GM19035 (cell line): ENCODE results near the gene SMC4.

Experiments
- ATAC-seq: cut with Tn5 transposase; IDR thresholded peaks from one replicate; pipeline ENCODE4 v1.9.1; 2021; ENCODE audit not compliant: unreplicated experiment

The SMC4 gene

DNA sequence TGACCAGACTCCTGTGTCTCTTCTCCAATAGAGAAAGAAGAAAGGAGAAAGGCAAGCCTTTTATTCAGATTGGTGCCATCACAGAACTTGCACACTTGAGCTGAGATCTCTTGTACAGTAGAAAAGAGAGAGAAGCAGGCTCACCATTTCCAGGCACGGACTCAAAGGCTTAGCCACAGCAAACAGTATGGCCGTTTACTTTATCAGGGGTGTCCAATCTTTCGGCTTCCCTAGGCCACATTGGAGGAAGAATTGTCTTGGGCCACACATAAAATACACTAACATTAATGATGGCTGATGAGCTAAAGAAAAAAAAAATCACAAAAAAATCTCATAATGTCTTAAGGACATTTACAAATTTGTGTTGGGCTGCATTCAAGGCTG, 5.4 kb upstream of the SMC4 start:
- ATAC-seq: no peak

DNA sequence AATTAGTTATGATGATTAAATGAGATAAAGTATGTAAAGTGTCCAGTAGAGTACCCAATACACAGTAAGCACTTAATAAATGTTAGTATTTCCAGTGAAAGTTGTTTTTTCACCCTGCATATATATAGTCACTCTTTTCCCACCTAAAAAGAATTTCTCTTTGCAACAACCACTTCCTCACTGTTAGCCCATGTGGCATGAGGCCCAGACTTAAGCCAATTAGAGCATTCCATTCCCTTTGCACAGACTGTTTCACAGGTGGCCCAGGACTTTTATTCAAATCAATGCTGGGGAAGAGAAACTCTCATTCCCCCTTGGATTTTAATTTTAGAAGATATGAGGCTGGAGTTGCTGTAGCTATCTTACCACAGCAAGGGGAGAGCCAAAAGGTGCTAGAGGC, 4.2 kb upstream of the SMC4 start:
- no peak for ATAC-seq

GRCh38 chr3:160398820-160399124, 678 bp upstream of the SMC4 start:
- peak; percentile 5 for ATAC-seq

DNA sequence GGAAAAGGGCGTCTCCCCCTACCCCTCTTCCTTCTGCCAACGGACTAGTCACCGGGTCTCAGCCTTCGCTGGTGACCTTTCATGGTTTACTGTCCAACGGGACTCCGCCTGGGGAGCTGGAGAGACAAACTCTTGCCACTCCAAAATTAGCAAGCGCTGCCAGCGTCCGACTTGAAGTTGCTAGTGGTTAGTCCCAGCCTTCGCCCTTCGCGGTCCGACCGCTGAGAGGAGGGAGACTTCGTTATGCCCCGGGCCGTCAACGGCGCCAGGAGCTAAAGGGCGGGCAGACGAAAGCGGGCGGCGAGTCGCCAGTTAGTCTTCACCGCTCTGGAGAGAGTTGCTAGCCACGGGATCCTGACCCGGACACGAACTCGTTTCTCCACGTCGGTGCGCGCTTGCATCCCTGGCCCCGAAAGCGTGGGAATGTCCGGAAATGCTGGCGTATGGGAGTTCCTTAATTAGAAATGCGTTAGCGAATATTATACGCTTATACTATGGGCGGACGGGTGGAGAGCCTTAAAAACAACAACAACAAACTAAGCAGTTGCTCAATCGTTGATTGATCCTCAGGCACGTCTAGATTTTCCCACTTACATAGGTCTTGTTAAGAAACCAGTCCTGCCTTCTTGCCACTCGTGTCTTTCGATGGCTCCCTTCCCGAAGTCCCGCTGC, 716 bp downstream of the SMC4 start:
- ATAC-seq: peak; percentile 11

DNA sequence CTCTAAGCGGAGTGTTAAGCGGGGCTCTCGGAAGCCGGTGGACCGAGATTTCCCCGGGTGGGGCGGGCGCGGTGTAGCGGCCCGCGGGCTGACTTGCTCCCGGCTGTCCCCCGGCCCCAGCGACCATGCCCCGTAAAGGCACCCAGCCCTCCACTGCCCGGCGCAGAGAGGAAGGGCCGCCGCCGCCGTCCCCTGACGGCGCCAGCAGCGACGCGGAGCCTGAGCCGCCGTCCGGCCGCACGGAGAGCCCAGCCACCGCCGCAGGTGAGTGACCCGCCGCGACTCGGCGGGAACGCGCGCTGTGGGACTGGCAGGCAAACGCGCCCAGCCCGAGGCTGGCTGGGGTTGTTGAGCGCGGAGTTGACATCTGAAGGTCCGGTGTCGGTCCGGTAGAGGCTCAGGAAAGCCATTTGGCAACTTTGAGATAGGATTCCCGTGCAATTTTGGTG, 1.3 kb downstream of the SMC4 start:
- ATAC-seq: peak; percentile 17

GRCh38 chr3:160401291-160402095, 2.0 kb downstream of the SMC4 start:
- ATAC-seq: no peak

DNA sequence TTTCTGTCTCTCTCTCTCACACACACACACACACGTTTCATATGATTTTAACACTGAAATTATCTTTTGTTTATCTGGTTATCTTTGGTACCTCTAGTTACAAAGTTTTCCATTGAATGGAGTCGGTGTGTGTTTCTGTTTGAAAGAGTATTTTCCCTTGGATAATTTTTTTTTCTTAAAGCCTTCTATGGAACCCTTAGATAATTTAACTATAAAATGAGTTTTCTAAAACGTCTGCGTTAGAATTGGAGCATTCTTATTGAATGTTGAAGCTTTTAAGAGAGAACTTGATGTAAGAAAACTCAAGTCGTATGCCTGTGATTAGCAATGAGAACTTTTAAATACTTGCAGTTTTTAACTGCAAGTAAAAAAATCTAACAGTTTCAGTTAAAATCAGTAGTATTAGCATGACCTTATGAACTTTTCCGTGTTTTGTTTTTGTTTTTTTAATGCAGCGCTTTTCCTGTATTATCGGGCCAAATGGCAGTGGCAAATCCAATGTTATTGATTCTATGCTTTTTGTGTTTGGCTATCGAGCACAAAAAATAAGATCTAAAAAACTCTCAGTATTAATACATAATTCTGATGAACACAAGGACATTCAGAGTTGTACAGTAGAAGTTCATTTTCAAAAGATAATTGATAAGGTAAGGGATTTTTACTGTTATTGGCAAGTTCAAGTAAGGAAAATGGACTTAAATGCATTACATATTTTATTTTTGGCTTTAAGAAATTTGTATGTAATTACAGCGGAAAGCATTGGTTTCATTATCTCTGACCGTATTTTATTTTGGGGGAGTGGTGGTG, 3.0 kb downstream of the SMC4 start:
- ATAC-seq: no peak

DNA sequence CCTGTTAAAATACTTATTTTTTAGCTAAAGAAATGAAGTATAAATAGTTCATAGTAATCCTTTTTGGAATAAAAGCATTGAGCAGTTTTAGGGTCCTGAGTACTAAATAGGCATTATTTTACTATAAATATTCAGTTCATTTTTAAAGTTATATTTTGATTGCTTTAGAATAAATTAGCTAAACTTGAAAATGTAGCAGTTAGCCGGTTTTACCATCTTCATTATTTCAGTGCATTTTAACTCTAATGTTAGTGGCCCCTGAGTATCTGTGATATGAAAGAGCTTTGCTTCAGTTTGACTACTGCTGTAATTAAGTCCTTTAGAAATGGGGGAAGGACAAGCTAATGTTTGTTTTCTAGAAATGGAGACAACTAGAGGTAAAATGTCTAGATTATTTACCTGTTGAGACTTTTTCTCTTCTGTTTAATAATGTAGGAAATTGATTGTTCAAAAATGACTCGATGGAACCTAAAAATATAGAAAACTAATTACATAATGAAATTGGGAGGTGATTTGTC, 3.6 kb downstream of the SMC4 start:
- no peak for ATAC-seq

- no peak for ATAC-seq
Observed at GRCh38 chr3:160403796-160404470, 4.5 kb downstream of the SMC4 start.

- no peak for ATAC-seq
Observed at GRCh38 chr3:160409812-160410610, 10.6 kb downstream of the SMC4 start.

GRCh38 chr3:160412477-160412876, 13.0 kb downstream of the SMC4 start:
- ATAC-seq: no peak

DNA sequence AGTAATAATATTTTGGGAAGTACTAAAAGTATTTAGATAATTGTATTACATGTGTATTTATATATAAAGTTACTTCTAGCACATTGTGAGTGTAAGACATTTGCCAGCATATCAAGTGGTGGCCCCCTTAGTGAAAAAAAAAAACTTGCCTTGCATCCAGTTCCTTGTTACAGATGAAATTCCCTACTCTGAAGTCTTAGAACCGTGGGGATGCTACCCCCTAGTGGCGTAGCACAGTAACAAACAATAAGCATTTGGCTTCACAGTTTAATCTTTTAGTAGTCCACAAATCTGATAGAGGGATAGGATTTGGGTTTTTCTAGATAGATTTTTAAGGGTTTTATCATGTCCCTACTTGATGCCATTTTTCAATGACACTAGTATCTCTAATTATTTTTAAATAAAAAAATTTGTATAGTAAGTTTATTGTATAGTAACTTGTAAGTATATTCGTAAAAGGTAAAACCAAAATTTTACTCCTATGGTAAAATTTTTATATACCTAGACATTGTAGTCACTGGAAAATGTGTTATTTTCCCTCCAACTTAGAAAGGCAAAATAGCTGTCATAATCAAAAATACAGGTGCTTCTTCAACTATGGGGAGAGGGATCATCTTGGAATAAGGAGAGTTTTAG, 14.3 kb downstream of the SMC4 start:
- peak; percentile 74 for ATAC-seq

- ATAC-seq: no peak
Observed at GRCh38 chr3:160417311-160417710, 17.9 kb downstream of the SMC4 start.

DNA sequence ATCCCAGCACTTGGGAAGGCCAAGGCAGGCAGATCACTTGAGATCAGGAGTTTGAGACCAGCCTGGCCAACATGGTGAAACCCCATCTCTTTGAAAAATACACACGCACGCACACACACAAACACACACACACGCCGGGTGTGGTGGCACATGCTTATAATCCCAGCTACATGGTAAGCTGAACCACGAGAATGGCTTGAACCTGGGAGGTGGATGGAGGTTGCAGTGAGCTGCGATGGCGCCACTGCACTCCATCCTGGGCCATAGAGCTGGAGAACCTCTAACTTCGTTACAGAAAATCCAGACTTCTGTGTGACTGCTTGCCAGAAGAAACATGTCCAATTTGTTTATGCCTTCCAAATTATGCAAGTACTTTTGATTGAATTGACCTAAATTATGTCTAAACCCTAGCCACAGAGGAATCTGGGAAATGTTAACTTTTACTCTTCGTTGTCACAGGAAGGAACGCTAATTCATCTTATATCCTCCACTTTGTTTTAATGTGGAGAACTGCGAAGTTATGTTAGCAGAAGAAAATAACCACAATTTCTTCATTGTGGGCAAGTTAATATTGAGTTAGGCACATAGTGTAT, 28.5 kb downstream of the SMC4 start:
- no peak for ATAC-seq

DNA sequence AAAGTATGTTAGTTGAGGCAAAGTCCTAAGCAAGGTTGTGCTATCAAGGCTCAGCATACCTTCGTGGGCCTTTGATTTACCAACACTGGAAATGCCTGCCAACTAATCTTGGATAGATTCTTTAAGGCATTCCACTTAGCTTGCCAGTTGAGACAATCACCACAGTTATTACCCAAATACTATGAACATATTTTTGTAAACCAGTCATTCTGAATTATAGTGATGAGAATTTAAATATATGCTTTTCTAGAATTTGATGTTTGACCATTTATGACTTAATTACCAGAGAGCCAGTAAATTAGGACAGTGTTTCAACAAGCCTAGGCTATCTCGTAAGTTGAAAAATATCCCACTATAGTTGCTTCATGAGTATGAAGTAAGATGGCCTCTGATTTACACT, 34.6 kb downstream of the SMC4 start:
- ATAC-seq: no peak

- ATAC-seq: no peak
Observed at GRCh38 chr3:160435095-160435494, 35.6 kb downstream of the SMC4 start.

GRCh38 chr3:160435747-160436146, 36.3 kb downstream of the SMC4 start:
- ATAC-seq: no peak

DNA sequence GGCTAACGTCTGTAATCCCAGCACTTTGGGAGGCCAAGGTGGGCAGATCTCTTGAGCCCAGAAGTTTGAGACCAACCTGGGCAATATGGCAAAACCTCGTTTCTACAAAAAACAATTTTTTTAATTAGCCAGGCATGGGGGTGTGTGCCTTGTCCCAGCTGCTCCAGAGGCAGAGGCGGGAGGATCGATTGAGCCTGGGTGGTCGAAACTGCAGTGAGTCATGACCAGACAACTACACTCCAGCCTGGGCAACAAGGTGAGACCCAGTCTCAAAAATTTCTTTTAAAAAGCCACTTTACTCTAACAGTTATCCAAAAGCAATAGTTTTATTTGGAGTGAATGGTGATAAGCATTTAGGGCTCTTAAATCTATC, 37.6 kb downstream of the SMC4 start:
- ATAC-seq: no peak

DNA sequence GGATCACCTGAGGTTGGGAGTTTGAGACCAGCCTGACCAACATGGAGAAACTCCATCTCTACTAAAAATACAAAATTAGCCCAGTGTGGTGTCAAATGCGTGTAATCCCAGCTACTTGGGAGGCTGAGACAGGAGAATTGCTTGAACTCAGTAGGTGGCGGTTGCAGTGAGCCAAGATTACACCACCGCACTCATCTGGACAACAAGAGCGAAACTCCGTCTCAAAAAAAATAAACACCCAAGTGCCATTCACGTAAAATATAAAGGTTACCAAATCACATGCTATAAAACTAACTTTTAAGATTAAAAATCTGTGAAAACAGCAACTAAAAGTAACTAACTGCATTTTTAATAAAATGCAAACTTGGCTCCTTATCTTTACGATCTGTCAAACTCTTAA, 41.2 kb downstream of the SMC4 start:
- no peak for ATAC-seq

GRCh38 chr3:160444411-160444810, 45.0 kb downstream of the SMC4 start:
- no peak for ATAC-seq
